Stimulated activated CD4-positive, alpha-beta T cell treated with anti-CD3 and anti-CD28 coated beads, Interleukin-1b, Interleukin-23, amount 100 ng/mL, for 48 hours (primary cell): ENCODE data around the gene NPIPB8.
"Not testable (repeated sequence)": the region's sequence is repeated elsewhere in the genome, so short reads cannot be mapped to it uniquely, and the experiment has no call there.

ENCODE experiments used
- DNase-seq: peaks from one replicate; pipeline ENCODE4 v3.0.0-alpha.2; 2020

The NPIPB8 gene

GRCh38 chr16:28607116-28607623 lies 30.7 kb upstream of the NPIPB8 start:
- DNase-seq, result no peak

GRCh38 chr16:28607681-28608495 lies 30.0 kb upstream of the NPIPB8 start:
- not testable (repeated sequence) for DNase-seq

- not testable (repeated sequence) for DNase-seq
Measured at GRCh38 chr16:28608496-28608808, 29.4 kb upstream of the NPIPB8 start.

- not testable (repeated sequence) for DNase-seq
Measured at GRCh38 chr16:28608867-28609596, 28.8 kb upstream of the NPIPB8 start.

- DNase-seq, result no peak
Measured at GRCh38 chr16:28609631-28610594, 28.0 kb upstream of the NPIPB8 start, which contains the start of gene SULT1A1. SULT1A1 (minus strand) TSS chr16:28610044; CDS start chr16:28608855, 1,189 bp downstream.

- no peak for DNase-seq
Measured at GRCh38 chr16:28610595-28611191, 27.2 kb upstream of the NPIPB8 start.

GRCh38 chr16:28612359-28613280 lies 25.2 kb upstream of the NPIPB8 start:
- not testable (repeated sequence) for DNase-seq

- DNase-seq, result not testable (repeated sequence)
Measured at GRCh38 chr16:28613912-28614311, 24.0 kb upstream of the NPIPB8 start.

GRCh38 chr16:28614561-28614960 lies 23.3 kb upstream of the NPIPB8 start:
- not testable (repeated sequence) for DNase-seq

GRCh38 chr16:28615486-28616223 lies 22.2 kb upstream of the NPIPB8 start:
- DNase-seq, result not testable (repeated sequence)

GRCh38 chr16:28616224-28616577 lies 21.7 kb upstream of the NPIPB8 start:
- not testable (repeated sequence) for DNase-seq

- no peak for DNase-seq
Measured at GRCh38 chr16:28616636-28617035, 21.2 kb upstream of the NPIPB8 start.

GRCh38 chr16:28617874-28618273 lies 20.0 kb upstream of the NPIPB8 start:
- DNase-seq, result no peak

- not testable (repeated sequence) for DNase-seq
Measured at GRCh38 chr16:28620316-28620715, 17.5 kb upstream of the NPIPB8 start.

- no peak for DNase-seq
Measured at GRCh38 chr16:28621481-28622155, 16.2 kb upstream of the NPIPB8 start.

GRCh38 chr16:28622532-28623171 lies 15.2 kb upstream of the NPIPB8 start:
- not testable (repeated sequence) for DNase-seq

- peak; percentile 72 for DNase-seq
Measured at GRCh38 chr16:28623172-28623711, 14.6 kb upstream of the NPIPB8 start.

GRCh38 chr16:28630905-28631304 lies 7.0 kb upstream of the NPIPB8 start:
- not testable (repeated sequence) for DNase-seq
